Ramos (cell line): ENCODE measurements around the gene SPTBN5.
"Not testable (repeated sequence)": the region's sequence is repeated elsewhere in the genome, so short reads cannot be mapped to it uniquely, and the experiment has no call there.

Source experiments
- in situ Hi-C: fragments of 300-500 bp; cut with MboI; formaldehyde crosslinking; loops from one replicate; pipeline ENCODE4 v1.14.3; 2022; ENCODE audit warnings: low sequenced_read_pairs; ENCODE audit not compliant: unreplicated experiment

The SPTBN5 gene

DNA sequence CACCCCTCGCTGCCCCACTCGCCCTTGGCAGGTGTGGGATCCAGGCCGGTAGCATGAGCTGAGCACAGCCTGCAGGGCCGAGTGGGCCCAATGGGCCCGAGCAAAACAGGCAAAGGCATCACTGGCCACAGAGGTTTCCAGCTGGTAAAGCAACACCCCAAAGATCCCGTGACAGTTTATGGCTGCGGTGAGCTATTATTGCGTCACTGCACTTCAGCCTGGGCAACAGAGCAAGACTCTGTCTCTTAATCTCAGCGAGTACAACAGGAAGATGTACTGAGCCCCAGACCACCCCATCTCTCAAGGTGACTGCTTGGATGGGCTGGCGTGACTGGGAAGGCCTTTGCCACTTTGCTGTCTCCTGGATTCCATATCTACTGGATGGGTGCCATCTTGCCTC lies 61.6 kb downstream of the SPTBN5 start:
- in situ Hi-C loops: no loop called here

GRCh38 chr15:41831291-41831690 lies 62.6 kb downstream of the SPTBN5 start:
- in situ Hi-C loops: not testable (repeated sequence)

GRCh38 chr15:41829959-41830646 lies 63.8 kb downstream of the SPTBN5 start:
- in situ Hi-C loops: no loop called here

GRCh38 chr15:41828807-41829141 lies 65.1 kb downstream of the SPTBN5 start:
- in situ Hi-C loops: no loop called here

DNA sequence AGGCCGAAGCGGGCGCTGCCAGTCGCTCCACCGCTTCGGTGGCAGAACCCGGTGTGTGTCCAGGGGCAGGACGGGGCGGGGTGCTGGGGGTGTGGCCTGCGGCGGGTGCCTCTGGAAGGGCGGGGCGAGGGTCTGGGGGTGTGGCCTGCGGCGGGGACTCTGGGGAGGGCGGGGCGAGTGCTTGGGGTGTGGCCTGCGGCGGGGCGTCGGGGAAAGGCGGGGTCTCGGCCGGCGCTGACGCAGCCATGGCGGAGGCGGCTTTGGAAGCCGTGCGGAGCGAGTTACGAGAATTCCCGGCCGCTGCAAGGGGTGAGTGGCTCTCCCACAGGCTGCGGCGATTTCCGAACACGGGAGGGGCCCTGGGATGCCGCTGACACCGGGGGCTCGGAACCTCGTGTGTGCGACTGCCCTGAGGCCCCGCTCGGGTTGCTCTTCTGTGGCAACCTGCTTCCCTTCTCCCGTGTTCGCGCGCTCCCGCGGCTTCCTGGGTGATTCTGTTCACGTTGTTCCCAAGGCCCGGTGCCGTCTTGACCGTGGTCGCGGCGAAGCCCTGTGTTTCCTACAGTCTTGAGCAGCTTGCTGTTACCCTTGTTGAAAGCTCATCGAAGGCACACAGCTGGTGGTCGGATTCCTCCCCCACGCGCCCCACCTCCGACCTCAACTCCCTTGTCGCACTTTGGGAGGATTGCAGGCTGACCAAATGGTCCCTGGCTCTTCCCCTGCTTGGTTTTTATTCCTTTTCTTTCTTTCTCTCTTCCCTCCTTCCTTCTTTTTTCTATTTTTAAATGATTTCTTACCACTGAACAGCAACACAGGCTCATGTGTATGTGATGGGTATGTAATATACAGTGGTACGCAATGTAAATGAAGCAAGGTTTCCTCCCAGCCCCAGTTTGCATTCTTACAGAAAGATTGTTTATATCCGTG lies 65.7 kb downstream of the SPTBN5 start, which contains the start of gene JMJD7:
Gene JMJD7 (plus strand): TSS at position 213 of the 927 bp plus-strand sequence. CDS start 33 bp downstream, at position 246.
- in situ Hi-C loops: no loop called here

DNA sequence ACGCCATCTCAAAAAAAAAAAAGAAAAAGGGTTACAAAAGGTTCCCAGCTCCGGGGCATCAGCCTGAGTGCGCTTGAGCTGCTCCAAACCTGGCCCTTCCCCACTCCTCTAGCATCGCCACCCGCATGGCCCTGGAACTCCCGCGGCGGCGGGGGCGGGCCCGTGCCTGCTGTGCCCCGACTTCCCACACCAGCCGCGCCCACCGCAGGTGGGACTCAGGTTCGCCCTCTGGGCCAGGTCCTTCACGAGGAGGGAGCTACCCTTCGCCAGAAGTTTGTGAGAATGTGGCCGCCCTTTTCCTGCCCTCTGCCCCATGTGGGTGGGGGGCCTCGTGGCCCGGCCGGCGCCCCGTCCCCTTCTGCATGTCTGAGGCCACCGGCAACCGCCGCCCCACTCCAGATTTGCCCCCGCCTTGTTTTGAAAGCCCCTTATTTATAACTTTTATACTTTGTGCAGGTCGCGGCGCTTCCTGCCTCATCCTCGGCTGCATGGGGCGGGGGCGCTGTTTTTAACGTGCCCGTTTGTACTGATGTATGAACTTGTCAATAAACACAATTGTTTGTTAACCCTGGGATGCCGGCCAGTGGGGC lies 66.5 kb downstream of the SPTBN5 start:
- in situ Hi-C loops: no loop called here

DNA sequence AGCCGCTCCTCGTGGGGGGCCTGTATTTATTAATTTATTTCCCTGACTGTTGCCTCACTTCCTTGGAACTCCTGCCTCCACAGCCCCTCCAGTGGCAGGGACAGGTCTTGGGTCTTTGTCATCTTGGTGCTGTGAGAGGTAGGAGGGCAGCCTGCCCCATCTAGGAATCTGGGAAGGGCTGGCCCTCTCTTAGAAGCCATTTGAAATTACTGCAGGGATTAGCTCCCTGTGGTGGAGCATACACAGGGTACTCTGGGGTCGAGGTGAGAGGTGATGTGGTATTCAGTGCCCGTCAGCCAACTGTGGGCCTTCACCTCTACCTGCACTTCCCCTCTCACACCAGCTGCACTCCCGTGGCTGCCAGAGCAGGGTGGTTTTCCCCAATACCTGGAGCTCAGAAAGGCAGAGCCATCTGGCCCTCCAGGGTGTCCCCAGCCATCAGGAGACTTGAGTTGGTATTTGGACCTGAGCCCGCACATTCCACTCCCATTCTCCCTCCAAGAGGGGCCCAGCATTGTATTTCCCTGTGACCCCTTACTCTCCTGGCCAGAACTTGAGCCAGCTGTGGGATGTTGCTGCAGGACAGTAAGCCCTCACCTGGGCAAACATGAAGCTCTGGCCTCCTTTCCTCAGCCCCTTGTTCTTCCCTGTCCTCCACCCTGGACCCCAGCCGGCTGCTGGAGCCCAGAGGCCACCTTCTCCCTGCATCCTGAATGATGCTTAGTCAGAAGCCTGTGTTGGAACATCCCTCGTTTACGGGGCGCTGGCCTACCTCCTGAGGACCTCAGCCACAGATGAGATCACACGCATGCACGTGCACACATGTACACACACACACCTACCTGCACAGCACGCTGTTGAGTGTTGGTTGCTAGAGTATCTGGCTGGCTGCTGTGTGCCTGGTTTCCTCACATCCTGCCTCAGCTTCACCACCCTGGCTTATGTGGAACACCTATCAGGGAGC lies 68.0 kb downstream of the SPTBN5 start:
- in situ Hi-C loops: no loop called here

DNA sequence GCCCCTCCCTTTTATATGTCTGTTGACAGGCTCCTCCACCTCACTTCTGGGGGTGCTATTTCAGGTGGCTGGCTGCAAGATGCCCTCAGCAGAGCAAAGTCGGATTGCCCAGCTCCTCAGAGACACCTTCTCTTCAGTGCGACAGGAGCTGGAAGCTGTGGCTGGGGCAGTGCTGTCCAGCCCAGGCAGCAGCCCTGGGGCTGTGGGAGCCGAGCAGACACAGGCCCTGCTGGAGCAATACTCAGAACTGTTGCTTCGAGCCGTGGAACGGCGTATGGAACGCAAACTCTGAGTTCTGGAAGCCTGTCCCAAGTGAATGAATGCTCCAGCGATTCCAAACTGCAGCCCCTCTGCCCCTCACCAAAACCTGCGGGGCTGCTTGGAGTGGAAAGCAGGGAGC lies 68.7 kb downstream of the SPTBN5 start:
- in situ Hi-C loops: no loop called here

DNA sequence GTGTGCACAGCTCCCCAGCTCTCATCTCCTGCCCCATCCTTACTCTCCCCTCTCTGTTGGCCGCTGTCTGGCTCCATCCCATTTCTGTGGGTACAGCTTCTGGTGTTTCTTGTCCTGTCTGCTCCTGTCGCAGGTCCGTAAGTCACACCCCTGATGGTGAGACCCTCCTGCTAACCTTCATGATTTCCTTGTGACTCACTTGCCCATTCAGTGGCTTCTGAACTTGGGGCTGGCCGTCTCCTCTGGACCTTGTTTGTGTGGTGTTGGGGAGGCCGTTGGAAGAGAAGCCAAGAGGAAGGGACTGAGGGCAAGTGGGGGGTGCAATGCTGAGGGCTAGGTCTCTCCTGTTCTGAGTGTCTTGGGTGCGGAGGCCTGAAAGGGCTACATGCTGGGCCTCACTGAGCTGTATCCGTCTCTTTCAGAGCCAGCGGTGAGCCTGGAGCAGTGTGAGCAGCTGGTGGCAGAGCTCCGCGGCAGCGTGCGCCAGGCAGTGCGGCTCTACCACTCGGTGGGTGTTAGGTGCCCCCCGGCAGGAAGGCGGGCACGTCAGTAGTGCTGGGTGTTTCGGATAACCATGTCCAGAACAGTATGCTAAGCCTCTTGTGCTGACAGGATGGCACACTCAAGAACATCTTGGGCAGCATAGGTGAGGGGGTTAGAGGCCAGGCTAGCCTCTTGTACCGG lies 69.6 kb downstream of the SPTBN5 start:
- in situ Hi-C loops: loop anchor here (25.0 kb wide), 1 partner anchor 262 kb away; the partner anchor contains the start of gene TYRO3

GRCh38 chr15:41823502-41823901 lies 70.4 kb downstream of the SPTBN5 start:
- in situ Hi-C loops: loop anchor here (25.0 kb wide), 1 partner anchor 261 kb away; the partner anchor contains the start of gene TYRO3

DNA sequence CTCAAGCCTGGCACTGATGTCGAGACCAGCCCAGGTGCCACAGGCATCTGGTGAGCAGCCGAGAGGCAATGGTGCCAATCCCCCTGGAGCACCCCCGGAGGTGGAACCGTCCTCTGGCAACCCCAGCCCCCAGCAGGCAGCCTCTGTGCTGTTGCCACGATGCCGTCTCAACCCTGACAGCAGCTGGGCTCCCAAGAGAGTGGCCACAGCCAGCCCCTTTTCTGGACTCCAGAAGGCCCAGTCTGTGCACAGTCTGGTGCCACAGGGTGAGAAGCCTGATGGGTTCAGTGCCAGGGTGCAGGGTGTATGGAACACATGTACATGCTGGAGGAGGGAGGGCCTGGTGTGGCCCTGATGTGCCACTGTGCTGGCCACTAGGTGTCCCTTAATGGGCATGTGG lies 70.9 kb downstream of the SPTBN5 start:
- in situ Hi-C loops: loop anchor here (25.0 kb wide), 1 partner anchor 261 kb away; the partner anchor contains the start of gene TYRO3

DNA sequence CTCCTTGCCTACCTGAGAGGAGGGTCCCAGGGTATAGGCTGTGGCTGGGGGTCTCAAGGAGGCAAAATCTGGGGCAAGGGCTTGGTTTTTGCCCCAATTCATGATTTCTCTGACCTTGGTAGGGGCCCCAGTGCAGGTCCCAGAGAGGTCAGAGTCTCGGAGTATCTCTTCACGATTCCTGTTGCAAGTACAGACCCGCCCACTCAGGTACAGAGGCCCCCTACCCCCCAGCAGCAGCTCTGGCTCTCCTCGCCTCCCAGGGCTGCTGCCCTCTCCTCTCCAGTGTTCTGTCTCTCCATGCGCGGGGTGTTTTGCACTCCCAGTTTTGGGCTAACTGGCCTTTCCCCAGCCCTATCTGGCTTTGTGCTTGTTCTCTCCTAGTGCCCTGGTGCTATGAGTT lies 71.4 kb downstream of the SPTBN5 start:
- in situ Hi-C loops: loop anchor here (25.0 kb wide), 1 partner anchor 260 kb away; the partner anchor contains the start of gene TYRO3

DNA sequence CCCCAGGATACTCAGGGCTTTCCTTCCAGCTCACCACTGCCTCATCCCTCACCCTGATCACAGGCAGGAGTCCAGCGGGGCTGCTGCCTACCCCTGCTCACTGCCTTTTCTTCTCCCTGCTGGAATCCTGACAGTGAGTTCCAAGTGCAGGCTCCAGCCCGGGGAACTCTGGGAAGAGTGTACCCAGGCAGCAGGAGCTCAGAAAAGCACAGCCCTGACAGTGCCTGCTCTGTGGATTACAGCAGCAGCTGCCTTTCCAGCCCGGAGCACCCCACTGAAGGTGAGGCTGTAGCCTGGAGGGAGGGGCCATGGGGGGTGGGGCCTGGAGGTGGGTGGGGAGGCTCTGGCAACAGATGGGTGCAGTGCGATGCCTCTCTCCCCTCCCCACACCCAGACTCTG lies 72.0 kb downstream of the SPTBN5 start:
- in situ Hi-C loops: loop anchor here (25.0 kb wide), 1 partner anchor 260 kb away; the partner anchor contains the start of gene TYRO3

GRCh38 chr15:41820791-41821423 lies 72.9 kb downstream of the SPTBN5 start:
- in situ Hi-C loops: loop anchor here (25.0 kb wide), 1 partner anchor 259 kb away; the partner anchor contains the start of gene TYRO3

DNA sequence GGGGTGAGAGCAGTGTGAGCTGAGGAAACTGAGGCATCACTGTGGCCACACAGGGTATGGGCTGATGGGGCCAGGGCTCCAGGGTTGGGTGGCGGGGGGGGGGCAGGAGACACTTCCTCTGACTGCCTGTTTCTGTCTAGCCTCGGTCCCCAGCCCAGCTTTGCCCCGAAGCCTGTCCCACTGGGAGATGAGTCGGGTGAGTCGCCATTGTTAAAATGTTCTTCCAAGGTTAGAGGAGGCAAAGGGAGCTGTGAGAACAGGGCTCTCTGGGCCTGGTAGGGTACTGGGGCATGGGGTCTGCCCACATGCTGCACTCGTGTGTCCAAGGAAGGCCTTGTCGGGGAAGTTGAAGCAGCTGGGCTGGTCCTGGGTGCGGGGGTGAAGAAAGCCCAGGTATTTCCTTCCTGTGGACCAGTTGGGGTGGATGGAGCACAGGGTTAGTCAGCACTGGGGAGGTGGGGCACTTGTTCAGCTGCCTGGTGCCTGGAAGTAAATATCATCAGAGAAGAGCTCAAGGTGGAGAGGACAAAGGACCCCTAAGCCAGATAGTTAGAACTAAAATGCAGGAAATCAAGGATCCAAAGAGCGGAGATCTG lies 74.3 kb downstream of the SPTBN5 start:
- in situ Hi-C loops: loop anchor here (25.0 kb wide), 1 partner anchor 257 kb away; the partner anchor contains the start of gene TYRO3

- in situ Hi-C loops: loop anchor here (25.0 kb wide), 1 partner anchor 255 kb away; the partner anchor contains the start of gene TYRO3
Observed at GRCh38 chr15:41817781-41818180, 76.1 kb downstream of the SPTBN5 start.

DNA sequence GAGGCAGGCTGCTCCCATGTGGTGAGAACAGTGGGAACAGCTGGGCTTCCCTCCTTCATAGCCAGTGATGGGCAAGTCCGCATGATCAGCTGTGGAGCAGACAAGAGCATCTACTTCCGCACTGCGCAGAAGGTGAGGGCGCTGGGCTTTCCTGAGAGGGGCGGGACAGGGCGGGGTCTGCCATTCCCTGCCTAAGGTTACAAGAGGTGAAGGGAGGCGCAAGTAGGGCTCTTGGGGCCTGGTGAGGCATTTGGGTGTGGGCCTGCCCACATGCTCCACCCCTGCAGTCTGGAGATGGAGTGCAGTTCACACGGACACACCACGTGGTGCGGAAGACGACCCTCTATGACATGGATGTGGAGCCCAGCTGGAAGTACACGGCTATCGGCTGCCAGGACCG lies 76.5 kb downstream of the SPTBN5 start:
- in situ Hi-C loops: loop anchor here (25.0 kb wide), 1 partner anchor 255 kb away; the partner anchor contains the start of gene TYRO3

- in situ Hi-C loops: loop anchor here (25.0 kb wide), 1 partner anchor 254 kb away; the partner anchor contains the start of gene TYRO3
Observed at GRCh38 chr15:41816788-41817187, 77.1 kb downstream of the SPTBN5 start.
